ENCODE results near the gene TMEM117.
"Not testable (repeated sequence)": the region's sequence is repeated elsewhere in the genome, so short reads cannot be mapped to it uniquely, and the experiment has no call there.

Gene TMEM117

DNA sequence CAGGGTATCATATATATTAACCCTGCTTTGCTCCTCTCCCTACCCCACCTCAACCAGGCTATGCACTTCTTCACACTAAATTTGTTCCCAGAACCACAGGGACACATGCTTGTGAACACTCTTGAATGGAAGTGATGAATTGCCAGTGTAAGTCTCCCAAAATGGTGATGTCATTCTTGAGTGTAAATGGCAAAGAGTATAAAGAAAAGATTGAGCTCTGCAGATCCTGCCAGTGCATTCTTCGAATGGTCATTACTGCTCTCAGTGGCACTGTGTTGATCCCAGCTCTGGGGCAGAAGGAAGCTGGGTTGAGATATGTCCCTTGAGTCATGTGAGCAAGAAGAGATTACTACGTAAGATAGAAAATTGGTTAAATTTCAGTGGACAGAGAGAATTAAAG lies 313.1 kb downstream of the TMEM117 start:
- Histone ChIP-seq H3K4me2 (no peak overlapping the region), H3K9me3 (no peaks in the 10 kb centered on the region), H3K27me3 (no peaks in the 10 kb centered on the region), H3K4me1 (no peaks in the 10 kb centered on the region), H4K20me1 (no peaks in the 10 kb centered on the region), H3K36me3 (no peaks in the 10 kb centered on the region), H3K27ac (no peak overlapping the region), H3K4me3 (no peak overlapping the region), H3K9ac (no peak overlapping the region)
- no peak for TF ChIP-seq Cebpa-rat (IDR thresholded peaks at IDR 0.05)

DNA sequence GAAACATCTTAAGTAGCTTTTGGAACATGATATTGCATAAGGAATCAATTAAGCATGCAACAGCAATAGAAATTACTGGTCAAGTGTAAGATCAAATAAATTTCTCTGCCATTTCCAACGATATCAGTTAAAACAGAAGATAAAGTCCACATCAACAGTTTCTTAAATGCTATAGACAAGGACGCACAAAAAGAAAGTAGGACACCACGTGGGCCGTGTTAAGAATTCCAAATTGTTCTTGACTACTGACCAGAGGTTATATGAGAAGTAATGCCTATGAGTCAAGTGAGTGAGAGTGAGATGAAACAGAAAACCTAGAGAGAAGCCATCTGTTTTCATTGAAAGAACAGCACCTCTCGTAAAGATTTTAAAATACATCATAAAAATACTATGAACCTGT lies 318.2 kb downstream of the TMEM117 start:
- no peaks in the 10 kb centered on the region for H3K27me3 ChIP-seq
- no peak overlapping the region for H3K4me2 ChIP-seq
- H3K4me3 ChIP-seq, result no peak overlapping the region
- H4K20me1 ChIP-seq, result no peaks in the 10 kb centered on the region
- no peak overlapping the region for H3K9ac ChIP-seq
- no peaks in the 10 kb centered on the region for H3K4me1 ChIP-seq
- H3K36me3 ChIP-seq, result no peaks in the 10 kb centered on the region
- H3K27ac ChIP-seq, result no peak overlapping the region
- TF ChIP-seq Cebpa-rat (IDR thresholded peaks at IDR 0.05), result no peak
- no peaks in the 10 kb centered on the region for H3K9me3 ChIP-seq

DNA sequence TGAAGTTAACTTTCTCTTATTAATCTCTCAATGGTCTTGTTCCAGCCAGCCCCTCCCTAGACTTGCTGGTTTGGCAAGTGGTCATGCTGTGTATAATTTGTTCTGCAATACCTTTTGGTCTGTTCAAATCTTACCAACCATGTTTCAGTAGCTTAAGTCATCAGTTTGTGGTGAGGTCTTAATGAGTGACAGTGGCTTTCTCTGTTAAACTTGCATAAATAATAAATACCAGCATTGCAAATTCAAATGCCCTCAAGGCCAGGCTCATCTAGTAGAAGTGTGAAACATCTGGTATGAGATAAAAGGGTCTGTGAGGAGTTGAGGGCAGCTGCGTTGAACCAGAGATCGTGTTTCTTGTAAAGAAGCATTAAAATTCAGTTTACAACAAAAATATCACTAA lies 319.5 kb downstream of the TMEM117 start:
- no peak for TF ChIP-seq Cebpa-rat (IDR thresholded peaks at IDR 0.05)
- Histone ChIP-seq H3K27me3 (no peaks in the 10 kb centered on the region), H3K4me3 (no peak overlapping the region), H4K20me1 (no peaks in the 10 kb centered on the region), H3K36me3 (no peaks in the 10 kb centered on the region), H3K27ac (no peak overlapping the region), H3K4me1 (no peaks in the 10 kb centered on the region), H3K9ac (no peak overlapping the region), H3K9me3 (no peaks in the 10 kb centered on the region), H3K4me2 (no peak overlapping the region)

DNA sequence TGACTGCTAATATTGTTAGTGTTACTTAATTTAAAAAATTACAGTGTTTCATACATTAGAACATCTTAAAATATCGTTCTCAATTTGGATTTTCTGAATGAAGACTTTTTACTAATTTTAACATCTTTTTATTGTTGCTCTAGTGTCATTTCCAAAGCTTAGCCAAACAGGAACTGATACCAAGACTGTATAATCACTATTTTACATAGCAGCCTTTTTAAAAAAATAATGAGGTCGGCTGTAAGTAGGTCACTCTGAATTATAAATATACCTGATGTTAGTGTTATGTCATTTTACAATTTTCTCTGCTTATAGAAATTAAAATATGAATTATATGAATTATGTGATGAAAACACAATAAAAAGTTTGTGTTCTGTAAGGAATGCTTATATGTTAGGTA lies 321.5 kb downstream of the TMEM117 start:
- Histone ChIP-seq H3K9me3 (no peaks in the 10 kb centered on the region), H3K4me2 (no peak overlapping the region), H3K36me3 (no peaks in the 10 kb centered on the region), H3K27me3 (no peaks in the 10 kb centered on the region), H4K20me1 (no peaks in the 10 kb centered on the region), H3K9ac (no peak overlapping the region), H3K4me1 (no peaks in the 10 kb centered on the region), H3K4me3 (no peak overlapping the region), H3K27ac (no peak overlapping the region)
- TF ChIP-seq Cebpa-rat (IDR thresholded peaks at IDR 0.05), result no peak

DNA sequence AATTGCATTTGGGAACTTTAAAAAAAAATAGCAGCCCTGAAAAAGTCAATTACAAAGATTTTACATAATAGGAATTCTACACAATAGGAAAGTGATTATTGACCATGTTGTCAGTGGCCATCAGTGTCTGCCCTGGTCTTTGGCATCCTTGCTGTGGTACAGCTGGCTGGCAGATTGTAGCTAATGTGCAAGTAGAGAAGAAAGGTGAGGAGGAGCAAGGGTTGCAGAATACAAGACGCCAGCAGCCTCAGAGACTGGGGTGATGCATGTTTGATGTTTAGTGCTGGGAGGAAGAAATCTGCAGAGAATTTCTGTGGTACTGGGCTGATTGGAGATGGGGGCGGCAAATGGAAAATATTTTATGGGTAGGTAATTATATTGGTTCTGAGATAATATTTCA lies 322.9 kb downstream of the TMEM117 start:
- Histone ChIP-seq H3K9ac (no peak overlapping the region), H3K27me3 (no peaks in the 10 kb centered on the region), H3K4me2 (no peak overlapping the region), H3K27ac (no peak overlapping the region), H4K20me1 (no peaks in the 10 kb centered on the region), H3K36me3 (no peaks in the 10 kb centered on the region), H3K9me3 (no peaks in the 10 kb centered on the region), H3K4me1 (no peaks in the 10 kb centered on the region), H3K4me3 (no peak overlapping the region)
- TF ChIP-seq Cebpa-rat (IDR thresholded peaks at IDR 0.05), result no peak

DNA sequence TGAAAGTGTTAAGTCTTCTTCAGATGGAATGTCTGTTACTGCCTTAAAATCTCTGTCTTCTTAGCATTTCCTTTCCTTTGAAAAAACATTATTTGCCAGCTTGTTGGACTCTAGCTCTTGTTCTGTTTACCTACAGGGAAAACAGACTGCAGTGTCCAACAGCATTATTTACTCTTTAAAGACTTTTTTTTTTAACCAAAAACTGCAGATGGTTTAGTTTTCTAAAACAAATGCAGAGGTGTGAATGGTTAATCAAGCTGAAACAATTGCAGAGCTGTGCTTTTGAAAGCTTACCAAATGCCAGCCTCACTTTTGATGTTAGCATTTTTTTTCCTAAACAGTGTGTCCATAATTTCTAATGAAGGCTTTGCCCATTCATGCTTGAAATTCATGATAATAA lies 323.3 kb downstream of the TMEM117 start:
- Histone ChIP-seq H3K27me3 (no peaks in the 10 kb centered on the region), H3K9ac (no peak overlapping the region), H3K4me2 (no peak overlapping the region), H3K4me1 (no peaks in the 10 kb centered on the region), H3K9me3 (no peaks in the 10 kb centered on the region), H3K36me3 (no peaks in the 10 kb centered on the region), H4K20me1 (no peaks in the 10 kb centered on the region), H3K4me3 (no peak overlapping the region), H3K27ac (no peak overlapping the region)
- no peak for TF ChIP-seq Cebpa-rat (IDR thresholded peaks at IDR 0.05)

DNA sequence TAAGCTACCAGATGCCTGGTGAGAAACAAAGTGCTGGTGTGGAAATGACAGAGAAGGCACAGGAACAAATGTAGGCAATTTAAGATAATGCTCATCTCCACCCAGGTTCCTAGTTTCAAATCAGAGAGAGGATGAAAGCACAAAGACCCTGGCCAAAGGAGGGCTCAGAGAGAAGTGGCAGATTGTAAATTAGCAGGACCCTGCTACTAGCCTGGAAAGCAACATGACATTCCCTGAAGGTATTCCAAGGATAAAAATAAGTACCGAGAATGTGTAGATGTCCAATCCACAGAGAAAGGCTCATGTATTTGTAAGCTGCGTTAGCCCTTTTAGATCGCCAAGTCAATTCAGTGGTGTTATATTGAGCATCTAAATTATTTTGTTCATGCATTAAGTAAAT lies 324.0 kb downstream of the TMEM117 start:
- Histone ChIP-seq H3K36me3 (no peaks in the 10 kb centered on the region), H3K27ac (no peak overlapping the region), H3K27me3 (no peaks in the 10 kb centered on the region), H3K9me3 (no peaks in the 10 kb centered on the region), H3K4me2 (no peak overlapping the region), H4K20me1 (no peaks in the 10 kb centered on the region), H3K9ac (no peak overlapping the region), H3K4me3 (no peak overlapping the region), H3K4me1 (no peaks in the 10 kb centered on the region)
- no peak for TF ChIP-seq Cebpa-rat (IDR thresholded peaks at IDR 0.05)

DNA sequence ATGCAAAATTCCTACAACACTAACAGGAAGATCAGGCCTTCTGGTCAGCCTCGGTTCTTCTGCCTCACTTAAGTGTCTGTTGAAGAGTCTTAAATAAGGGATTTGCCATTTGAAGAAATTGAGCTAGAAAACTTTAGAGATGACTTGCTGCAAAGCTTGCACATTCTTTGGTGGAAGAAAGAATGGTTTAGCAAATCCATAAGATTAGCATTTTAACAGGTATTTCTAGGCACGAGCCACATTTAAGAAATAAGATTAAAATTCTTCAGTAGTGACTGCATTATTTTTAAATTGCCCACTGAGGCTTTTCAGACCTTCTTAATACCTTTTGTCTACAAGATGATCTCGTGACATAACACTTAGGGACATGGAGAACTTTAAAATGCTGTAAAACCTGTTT lies 327.1 kb downstream of the TMEM117 start:
- no peaks in the 10 kb centered on the region for H3K36me3 ChIP-seq
- no peaks in the 10 kb centered on the region for H3K4me1 ChIP-seq
- no peak overlapping the region for H3K27ac ChIP-seq
- no peaks in the 10 kb centered on the region for H4K20me1 ChIP-seq
- H3K9me3 ChIP-seq, result no peaks in the 10 kb centered on the region
- H3K27me3 ChIP-seq, result no peaks in the 10 kb centered on the region
- H3K9ac ChIP-seq, result no peak overlapping the region
- TF ChIP-seq Cebpa-rat (IDR thresholded peaks at IDR 0.05), result no peak
- H3K4me3 ChIP-seq, result no peak overlapping the region
- H3K4me2 ChIP-seq, result no peak overlapping the region

DNA sequence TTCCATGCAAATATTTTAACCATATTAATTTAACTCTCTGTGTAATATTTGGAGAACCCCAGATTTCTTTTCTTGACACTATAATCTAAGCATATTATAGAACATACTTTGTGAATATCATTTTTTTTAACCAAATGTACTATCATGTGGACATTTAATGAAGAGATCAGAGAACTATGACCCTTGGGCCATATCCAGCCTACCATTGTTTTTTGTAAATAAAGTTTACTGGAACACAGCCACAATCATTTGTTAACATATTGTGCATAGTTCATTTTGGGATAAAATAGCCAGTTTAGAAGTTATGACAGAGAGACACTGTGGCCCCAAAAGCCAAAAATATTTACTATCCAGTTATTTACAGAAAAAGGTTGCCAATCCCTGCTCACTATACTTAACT lies 338.2 kb downstream of the TMEM117 start:
- H3K36me3 ChIP-seq, result no peaks in the 10 kb centered on the region
- no peaks in the 10 kb centered on the region for H4K20me1 ChIP-seq
- no peaks in the 10 kb centered on the region for H3K9me3 ChIP-seq
- H3K27ac ChIP-seq, result no peak overlapping the region
- H3K4me2 ChIP-seq, result no peak overlapping the region
- no peak overlapping the region for H3K9ac ChIP-seq
- no peak overlapping the region for H3K4me3 ChIP-seq
- no peaks in the 10 kb centered on the region for H3K4me1 ChIP-seq
- no peaks in the 10 kb centered on the region for H3K27me3 ChIP-seq
- no peak for TF ChIP-seq Cebpa-rat (IDR thresholded peaks at IDR 0.05)

DNA sequence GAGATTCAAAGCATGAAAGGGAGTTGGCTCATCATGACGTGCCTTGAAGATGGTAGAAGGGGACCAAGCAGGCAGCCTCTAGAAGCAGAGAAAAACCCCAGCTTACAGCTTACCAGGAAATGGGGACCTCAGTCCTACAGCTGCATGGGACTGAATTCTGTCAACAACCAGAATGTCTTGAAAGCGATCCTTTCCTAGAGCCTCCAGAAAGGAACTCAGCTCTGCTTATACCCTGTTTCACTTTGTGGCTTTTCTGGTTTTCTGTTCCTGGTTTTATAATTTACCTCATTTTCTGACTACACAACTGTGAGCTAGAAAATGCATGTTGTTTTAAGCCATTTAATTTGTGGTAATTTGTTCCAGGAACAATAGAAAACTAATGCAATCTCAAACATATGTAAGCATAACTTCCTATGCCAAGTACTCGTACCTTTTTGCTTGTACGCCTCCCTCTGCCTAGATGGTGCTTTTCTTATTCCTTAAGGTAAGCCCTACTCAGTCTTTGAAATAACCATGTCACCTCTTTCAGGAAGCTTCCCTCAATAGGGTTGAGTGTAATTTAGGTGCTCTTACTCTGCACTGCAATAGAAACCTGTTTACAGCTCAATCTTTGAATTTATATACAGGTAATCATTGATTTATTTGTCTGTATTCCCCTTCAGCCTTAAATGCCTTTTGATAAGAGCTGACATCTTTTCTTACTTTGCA lies 348.8 kb downstream of the TMEM117 start:
- H3K9ac ChIP-seq, result no peak overlapping the region
- H3K4me1 ChIP-seq, result no peaks in the 10 kb centered on the region
- no peaks in the 10 kb centered on the region for H3K9me3 ChIP-seq
- no peak overlapping the region for H3K4me2 ChIP-seq
- no peak for TF ChIP-seq Cebpa-rat (IDR thresholded peaks at IDR 0.05)
- no peaks in the 10 kb centered on the region for H3K36me3 ChIP-seq
- no peaks in the 10 kb centered on the region for H3K27me3 ChIP-seq
- no peak overlapping the region for H3K4me3 ChIP-seq
- no peaks in the 10 kb centered on the region for H4K20me1 ChIP-seq
- H3K27ac ChIP-seq, result no peak overlapping the region

DNA sequence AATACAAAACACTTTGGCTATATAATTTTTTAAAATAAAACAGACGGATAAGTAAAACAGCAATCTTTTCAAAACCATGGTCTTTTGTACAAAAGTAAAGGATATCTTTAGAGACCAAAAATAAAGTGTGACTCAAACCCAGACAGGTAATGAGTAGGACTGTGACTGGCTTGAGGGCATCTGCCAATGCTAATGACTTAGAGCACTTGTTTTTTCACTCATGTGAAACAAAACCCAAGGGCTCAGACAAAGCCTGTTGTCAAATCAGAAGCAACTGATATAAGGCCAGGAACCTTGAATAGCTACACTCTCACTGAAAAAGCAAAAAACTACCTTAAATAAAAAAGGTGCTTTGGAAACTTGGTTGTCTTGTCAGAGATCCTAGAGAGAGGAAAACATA lies 357.4 kb downstream of the TMEM117 start:
- Histone ChIP-seq H3K36me3 (no peaks in the 10 kb centered on the region), H3K4me2 (no peak overlapping the region)

DNA sequence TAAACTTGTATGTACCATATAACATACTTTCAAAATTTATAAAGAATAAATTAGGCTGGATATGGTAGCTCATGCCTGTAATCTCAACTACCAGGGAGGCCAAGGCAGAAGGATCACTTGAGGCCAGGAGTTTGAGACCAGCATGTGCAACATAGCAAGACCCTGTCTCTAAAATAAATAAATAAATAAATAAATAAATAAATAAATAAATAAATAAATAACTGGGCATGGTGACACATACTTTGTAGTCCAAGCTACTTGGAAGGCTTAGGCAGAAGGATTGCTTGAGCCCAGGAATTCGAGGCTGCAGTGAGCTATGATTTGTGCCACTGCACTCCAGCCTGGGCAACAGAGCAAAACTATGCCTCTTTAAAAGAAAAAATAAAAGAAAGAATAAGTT lies 359.8 kb downstream of the TMEM117 start:
- not testable (repeated sequence) for H3K36me3 ChIP-seq, H3K27me3 ChIP-seq, H3K9me3 ChIP-seq, H3K4me3 ChIP-seq, H3K9ac ChIP-seq, H4K20me1 ChIP-seq, H3K27ac ChIP-seq, H3K4me2 ChIP-seq, H3K4me1 ChIP-seq

More for the DNA sequence above, 357.4 kb downstream of the TMEM117 start:
- H3K9me3 ChIP-seq, result no peaks in the 10 kb centered on the region
- no peak for TF ChIP-seq Cebpa-rat (IDR thresholded peaks at IDR 0.05)
- H3K4me3 ChIP-seq, result no peak overlapping the region
- H3K27me3 ChIP-seq, result no peaks in the 10 kb centered on the region
- no peak overlapping the region for H3K27ac ChIP-seq
- no peaks in the 10 kb centered on the region for H4K20me1 ChIP-seq
- H3K9ac ChIP-seq, result no peak overlapping the region
- no peaks in the 10 kb centered on the region for H3K4me1 ChIP-seq

All from BLaER1 (cell line).